ENCODE measurements around the gene GAB1.

The GAB1 gene

DNA sequence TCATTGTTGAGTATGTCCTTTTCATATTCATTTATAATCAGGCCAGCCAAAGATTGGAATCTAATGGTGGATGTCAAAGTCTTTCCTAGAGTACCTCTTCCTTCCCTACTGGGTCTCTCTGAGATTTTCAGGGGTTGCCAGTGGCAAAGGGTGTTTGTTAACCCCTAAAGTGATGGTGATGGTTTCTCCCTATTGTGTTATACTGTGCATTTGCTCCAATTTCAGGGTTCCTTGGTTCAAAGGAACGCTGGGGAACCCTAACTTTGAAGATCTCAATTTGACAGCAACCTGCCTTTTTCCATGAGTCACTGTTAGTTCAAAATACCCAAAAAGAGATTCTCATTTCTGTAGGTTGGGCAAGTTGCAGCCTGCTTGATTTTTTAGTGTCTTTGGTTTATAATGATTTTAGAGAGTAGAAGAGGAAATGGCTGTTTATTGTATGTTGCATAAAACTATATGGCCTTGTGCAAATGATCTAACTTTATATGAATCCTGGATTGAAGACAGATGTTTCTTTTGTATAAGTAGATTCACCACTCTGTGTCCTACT, 23.0 kb downstream of the GAB1 start:
- no peak for DNase-seq

GRCh38 chr4:143360838-143361625, 24.4 kb downstream of the GAB1 start:
- DNase-seq, result no peak

DNA sequence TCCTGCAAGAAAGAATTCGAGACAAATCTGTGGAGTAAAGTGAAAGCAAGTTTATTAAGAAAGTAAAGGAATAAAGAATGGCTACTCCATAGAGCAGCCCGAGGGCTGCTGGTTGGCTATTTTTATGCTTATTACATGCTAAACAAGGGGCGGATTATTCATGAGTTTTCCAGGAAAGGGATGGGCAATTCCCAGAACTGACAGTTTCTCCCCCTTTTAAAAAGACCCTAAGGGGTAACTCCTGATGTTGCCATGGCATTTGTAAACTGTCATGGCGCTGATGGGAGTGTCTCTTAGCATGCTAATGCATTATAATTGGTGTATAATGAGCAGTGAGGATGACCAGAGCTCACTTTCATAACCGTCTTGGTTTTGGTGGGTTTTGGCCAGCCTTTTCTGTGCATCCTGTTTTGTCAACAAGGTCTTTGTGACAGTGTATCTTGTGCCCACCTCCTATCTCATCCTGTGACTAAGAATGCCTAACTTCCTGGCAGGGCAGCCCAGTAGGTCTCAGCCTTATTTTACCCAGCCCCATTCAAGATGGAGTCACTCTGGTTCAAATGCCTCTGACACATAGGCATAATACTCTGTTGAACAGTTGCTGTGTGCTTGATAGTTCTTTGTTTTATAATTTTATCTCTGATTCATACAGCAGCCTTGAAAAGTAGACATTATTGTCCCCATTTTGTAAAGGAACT, 25.8 kb downstream of the GAB1 start:
- DNase-seq, result no peak

DNA sequence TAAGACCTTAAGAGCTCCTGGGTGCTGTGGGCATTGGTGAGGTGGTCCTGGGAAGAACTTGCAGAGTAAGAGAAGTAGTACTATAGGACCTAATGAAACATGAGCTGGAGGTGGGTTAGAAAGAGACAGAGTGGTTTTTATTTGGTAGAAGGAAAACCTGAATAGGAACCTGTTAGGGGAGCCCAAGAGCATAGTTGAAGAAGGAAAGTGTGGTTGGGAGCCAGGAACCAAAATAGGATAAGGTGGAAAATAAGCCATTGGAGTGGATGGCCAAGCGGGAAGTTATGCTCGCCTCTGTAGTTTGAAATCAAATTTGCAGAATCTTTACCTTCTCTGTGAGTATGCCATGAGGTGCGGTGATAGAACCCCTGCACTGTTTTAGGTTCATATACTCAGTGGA, 26.7 kb downstream of the GAB1 start:
- no peak for DNase-seq

GRCh38 chr4:143364063-143364462, 27.4 kb downstream of the GAB1 start:
- DNase-seq, result no peak

- no peak for DNase-seq
Measured at GRCh38 chr4:143367863-143368262, 31.2 kb downstream of the GAB1 start.

GRCh38 chr4:143369552-143369951, 32.9 kb downstream of the GAB1 start:
- DNase-seq, result no peak

GRCh38 chr4:143372093-143372915, 35.6 kb downstream of the GAB1 start:
- no peak for DNase-seq

- no peak for DNase-seq
Measured at GRCh38 chr4:143374255-143374654, 37.6 kb downstream of the GAB1 start.

DNA sequence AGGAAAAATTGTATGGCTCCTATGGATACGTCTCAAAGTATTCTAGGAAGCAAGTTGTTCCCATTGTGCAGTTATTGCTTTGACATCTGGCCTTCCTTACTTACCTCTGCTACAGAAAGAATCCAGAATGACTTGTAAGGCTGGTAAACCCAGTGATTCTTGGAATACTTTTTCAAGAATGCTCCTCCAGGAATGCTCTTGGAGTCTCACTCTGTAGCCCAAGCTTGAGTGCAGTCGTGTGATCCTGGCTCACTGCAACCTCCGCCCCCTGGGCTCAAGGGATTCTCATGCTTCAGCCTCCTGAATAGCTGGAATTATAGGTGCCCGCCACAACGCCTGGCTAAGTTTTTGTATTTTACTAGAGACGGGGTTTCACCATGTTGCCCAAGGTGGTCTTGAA, 38.1 kb downstream of the GAB1 start:
- no peak for DNase-seq

- DNase-seq, result no peak
Measured at GRCh38 chr4:143375326-143376073, 38.8 kb downstream of the GAB1 start.

GRCh38 chr4:143377611-143378099, 41.0 kb downstream of the GAB1 start:
- no peak for DNase-seq

GRCh38 chr4:143380629-143381028, 44.0 kb downstream of the GAB1 start:
- no peak for DNase-seq

DNA sequence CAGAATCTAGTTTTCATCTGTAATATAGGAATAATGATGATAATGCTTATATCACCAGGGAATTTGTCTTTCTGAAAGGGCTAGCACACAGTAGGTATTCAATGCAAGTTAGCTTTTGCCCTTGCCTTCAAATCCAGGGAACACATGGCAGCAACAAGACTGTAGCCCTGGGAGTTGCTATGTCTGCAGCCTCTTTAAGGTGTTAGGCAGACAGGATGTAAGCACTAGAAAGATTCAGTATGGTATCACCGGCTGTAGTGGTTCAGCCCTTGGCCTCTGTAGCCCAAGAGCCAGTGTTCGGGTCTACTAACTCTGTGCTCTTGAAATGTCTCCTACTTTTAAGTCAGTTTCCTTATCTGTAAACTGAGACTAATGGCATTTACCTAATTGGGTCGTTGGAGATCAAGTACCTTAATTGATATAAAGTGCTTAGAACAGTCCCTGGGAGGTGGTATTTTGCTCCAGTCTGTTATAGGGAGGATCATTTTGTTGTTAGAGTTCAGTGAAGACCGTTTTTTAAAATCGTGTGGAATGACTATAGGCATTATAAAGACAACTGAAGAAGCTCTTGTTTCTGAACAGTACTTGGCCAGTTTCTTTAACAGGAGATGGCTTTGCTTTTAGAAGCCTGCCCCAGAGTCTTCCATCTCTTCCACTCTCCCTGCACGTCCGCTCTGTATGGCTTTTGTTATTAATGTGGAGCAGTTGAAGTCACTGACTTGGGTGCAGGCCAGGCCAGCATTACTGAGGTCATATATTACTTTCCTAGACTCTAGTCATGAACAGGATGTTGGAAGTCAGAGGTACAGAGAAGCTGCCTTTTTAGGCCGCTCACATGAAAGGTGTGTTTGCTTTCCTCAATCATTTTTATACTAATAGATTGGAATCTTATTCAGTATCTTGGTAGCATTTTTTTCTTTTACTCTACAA, 44.8 kb downstream of the GAB1 start:
- no peak for DNase-seq

- DNase-seq, result no peak
Measured at GRCh38 chr4:143382596-143382995, 45.9 kb downstream of the GAB1 start.

DNA sequence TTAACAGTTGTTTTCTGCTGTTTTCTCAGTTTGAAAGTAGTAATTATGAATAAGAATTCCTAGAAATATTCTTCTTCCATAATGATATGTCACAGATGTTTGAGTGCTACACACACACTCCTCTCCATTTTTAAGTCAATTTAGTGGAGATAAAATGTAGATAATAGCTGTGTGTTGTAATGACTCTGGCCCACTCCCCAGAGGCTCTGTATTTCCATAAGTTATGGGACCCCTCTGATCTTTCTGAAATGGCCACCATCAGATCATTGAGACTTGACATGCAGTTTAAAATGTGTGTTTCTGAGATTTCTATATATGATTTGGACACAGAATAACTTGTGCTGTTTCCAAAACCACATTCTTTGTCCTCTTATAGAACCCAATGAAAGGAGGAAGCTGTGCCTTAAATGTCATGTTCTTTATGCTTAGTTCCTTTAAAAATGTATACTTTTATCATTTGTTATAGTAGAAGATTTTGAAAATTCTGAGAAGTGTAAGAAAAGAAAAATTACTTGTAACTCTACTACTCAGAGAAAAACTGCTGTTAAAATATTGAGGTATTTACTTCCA, 46.4 kb downstream of the GAB1 start:
- no peak for DNase-seq

DNA sequence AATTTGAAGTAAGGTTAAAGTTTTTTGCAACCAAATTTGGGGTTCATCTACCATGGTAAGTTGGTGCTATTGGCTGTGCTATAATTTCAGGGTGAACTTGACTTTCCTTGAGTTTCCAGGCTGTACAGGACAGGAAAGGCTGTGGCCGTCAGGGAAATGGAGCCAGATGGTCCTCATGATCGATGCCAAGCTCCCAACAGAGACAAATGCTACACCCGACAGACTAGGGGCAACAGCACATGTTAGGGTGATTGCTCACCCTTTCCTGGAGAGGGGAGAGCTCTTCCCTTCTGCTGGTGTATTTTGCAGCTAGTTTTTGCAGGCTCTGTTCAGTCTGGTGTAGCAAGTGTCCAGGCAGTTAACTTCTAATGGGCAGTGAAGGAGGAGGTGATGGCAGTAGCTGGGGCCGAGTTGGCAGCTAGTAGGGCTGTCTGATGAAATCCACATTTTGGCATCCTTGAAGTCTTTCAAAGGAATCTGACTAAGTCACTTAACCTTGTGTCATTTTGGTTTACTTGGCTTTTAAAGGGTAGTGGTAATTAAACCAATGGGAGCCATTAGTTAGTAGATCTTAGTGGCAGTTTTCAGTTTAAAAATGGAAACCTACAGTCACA, 47.8 kb downstream of the GAB1 start:
- no peak for DNase-seq

DNA sequence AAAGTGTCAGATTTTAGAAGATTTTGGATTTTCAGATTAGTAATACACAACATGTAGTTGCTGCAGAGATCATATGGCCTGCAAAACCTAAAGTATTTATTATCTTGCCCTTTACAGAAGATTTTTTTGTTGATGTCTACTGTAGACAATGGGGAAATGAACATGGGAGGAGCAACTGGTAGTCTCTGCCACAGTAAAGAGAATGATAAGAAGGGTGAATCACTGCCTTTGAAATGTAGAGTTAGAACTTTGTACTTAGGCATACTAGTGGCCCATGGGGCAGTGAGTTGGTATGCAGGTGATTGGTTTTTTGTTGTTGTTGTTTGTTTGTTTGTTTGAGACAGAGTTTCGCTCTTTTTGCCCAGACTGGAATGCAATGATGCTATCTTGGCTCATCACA, 50.1 kb downstream of the GAB1 start:
- no peak for DNase-seq

- DNase-seq, result no peak
Measured at GRCh38 chr4:143389579-143390195, 53.0 kb downstream of the GAB1 start.

- no peak for DNase-seq
Measured at GRCh38 chr4:143390764-143391163, 54.1 kb downstream of the GAB1 start.
